OCI-LY3 (cell line): ENCODE measurements around the gene CRELD2.

ENCODE experiments used
- H2AFZ ChIP-seq: fragments of 200-600, 300-600 bp; shearing (Covaris generic); 2 replicates; pipeline ENCODE4 v1.6.0; 2014; ENCODE audit warnings: antibody characterized with exemption, low read depth, low read length
- H3K27ac ChIP-seq: fragments of 200-600, 300-600 bp; sonication (generic); 2 replicates; pipeline ENCODE4 v1.5.1; 2014; ENCODE audit warnings: mild to moderate bottlenecking, low read length, moderate library complexity, mixed read lengths
- H3K27me3 ChIP-seq: fragments of 200-600, 300-600 bp; sonication (generic); 2 replicates; pipeline ENCODE4 v1.6.1; 2014; ENCODE audit warnings: low read depth, low read length, mixed read lengths
- H3K36me3 ChIP-seq: fragments of 200-600, 300-600 bp; sonication (generic); replicated peaks from 2 replicates; pipeline ENCODE3; 2014; ENCODE audit warnings: low read depth, low read length, mixed read lengths
- H3K4me1 ChIP-seq: fragments of 300-600, 200-600 bp; sonication (generic); 2 replicates; pipeline ENCODE4 v1.6.1; 2014; ENCODE audit warnings: low read length, mixed read lengths
- H3K4me2 ChIP-seq: fragments of 200-600, 300-600 bp; sonication (generic); 2 replicates; pipeline ENCODE4 v1.6.1; 2014; ENCODE audit warnings: low read length, mixed read lengths
- H3K4me3 ChIP-seq: fragments of 300-600, 200-600 bp; sonication (generic); 2 replicates; pipeline ENCODE4 v1.5.1; 2014; ENCODE audit warnings: antibody characterized with exemption, mild to moderate bottlenecking, low read length, moderate library complexity
- H3K79me2 ChIP-seq: fragments of 300-600, 200-600 bp; shearing (Covaris generic); 2 replicates; pipeline ENCODE4 v1.6.1; 2014; ENCODE audit warnings: mild to moderate bottlenecking, low read length, mixed read lengths
- H3K9ac ChIP-seq: fragments of 300-600, 200-600 bp; shearing (Covaris generic); 2 replicates; pipeline ENCODE4 v1.6.0; 2014; ENCODE audit warnings: mild to moderate bottlenecking, low read length, moderate library complexity
- H3K9me3 ChIP-seq: fragments of 200-600, 300-600 bp; shearing (Covaris generic); 2 replicates; pipeline ENCODE4 v1.6.1; 2014; ENCODE audit warnings: low read length, mixed read lengths; ENCODE audit not compliant: insufficient read depth
- H4K20me1 ChIP-seq: fragments of 200-600, 300-600 bp; sonication (generic); 2 replicates; pipeline ENCODE4 v1.6.1; 2016; ENCODE audit warnings: low read length, mixed read lengths; ENCODE audit not compliant: insufficient read depth
- CTCF ChIP-seq: fragments of 200-600, 300-600 bp; sonication (generic); IDR thresholded peaks from 2 replicates; pipeline ENCODE4 v1.5.1; 2014; ENCODE audit warnings: antibody characterized with exemption, low read length, low read depth
- EZH2phosphoT487 ChIP-seq: fragments of 200-600 bp; shearing (Covaris generic); IDR thresholded peaks from 2 replicates; pipeline ENCODE4 v1.6.1; 2018; ENCODE audit warnings: antibody characterized with exemption, mixed run types, low read depth

The CRELD2 gene

GRCh38 chr22:49905465-49905864 is 13.0 kb upstream of the CRELD2 start:
- H4K20me1 ChIP-seq, result no peaks in the 10 kb centered on the region
- H3K9me3 ChIP-seq, result no peaks in the 10 kb centered on the region
- no peaks in the 10 kb centered on the region for H3K27me3 ChIP-seq
- no peaks in the 10 kb centered on the region for H3K79me2 ChIP-seq
- H3K4me1 ChIP-seq, result no peaks in the 10 kb centered on the region
- H2AFZ ChIP-seq, result no peak overlapping the region
- H3K9ac ChIP-seq, result no peak overlapping the region
- TF ChIP-seq CTCF (no peak), EZH2phosphoT487 (no peak)
- peaks cover 10% of the 10 kb centered on the region for H3K36me3 ChIP-seq
- H3K4me3 ChIP-seq, result no peak overlapping the region
- no peak overlapping the region for H3K27ac ChIP-seq
- no peak overlapping the region for H3K4me2 ChIP-seq

DNA sequence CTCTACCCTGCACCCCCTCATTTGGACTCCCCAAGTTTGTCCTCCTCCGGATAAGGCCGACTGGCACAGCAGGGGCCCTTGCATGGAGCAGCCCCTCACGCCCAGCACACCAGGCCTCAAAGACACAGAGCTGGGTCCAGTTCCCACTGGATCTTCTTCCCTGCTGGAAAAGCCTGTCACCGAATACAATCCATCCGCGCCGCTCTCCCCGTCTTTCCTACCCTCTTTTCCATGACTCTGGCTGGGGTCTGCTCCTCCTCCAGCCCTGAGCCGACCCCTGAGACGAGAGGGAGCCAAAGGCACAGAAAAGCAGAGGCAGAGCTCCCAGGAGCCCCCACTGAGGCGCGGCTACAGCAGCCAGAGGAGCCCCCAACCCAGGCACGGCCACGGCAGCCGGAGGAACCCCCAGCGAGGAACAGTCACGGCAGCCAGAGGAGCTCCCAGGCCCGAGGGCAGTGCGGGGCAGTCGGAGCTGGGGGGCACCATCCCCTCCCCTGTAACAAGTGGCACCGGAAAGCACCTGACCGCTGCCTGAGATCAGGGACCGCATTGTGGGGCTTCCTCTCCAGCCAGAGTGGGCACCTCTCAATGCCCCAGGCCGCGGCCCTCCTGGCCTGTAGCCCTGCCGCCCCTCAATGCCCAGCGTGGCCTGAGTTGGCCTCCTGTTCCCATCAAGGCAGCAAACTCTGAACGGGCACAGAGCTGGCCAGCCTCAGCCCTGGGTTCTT is 12.2 kb upstream of the CRELD2 start:
- Histone ChIP-seq H3K27me3 (no peaks in the 10 kb centered on the region), H3K4me3 (no peak overlapping the region), H3K27ac (no peak overlapping the region), H3K4me1 (no peaks in the 10 kb centered on the region), H2AFZ (no peak overlapping the region), H3K4me2 (no peak overlapping the region), H3K36me3 (peaks cover 9% of the 10 kb centered on the region), H3K79me2 (no peaks in the 10 kb centered on the region), H3K9ac (no peak overlapping the region), H4K20me1 (no peaks in the 10 kb centered on the region), H3K9me3 (no peaks in the 10 kb centered on the region)
- no peak for TF ChIP-seq CTCF
- no peak for TF ChIP-seq EZH2phosphoT487

DNA sequence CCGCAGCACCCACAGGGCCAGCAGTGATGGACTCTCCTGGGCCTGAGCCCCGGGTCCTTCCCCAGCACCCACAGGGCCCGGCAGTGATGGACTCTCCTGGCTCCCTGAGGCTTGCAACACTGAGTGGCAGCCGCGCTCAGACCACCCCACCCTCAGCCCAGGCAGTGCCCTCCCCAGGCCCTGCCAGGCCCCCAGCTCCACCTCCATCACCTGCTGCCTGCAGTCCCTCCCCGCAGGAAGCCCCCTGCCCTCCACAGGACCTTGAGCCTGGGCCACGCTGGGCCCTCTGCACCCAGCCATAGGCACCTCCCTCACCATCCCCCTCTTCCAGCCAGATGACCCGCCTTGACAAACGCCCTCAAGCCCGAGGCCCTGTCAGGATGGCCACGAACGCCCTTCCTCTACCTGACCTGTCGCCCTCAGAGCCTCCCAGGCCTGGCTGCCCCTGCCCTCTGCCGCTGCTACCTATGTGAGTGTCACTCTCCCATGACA is 11.6 kb upstream of the CRELD2 start:
- H3K36me3 ChIP-seq, result peaks cover 6% of the 10 kb centered on the region

DNA sequence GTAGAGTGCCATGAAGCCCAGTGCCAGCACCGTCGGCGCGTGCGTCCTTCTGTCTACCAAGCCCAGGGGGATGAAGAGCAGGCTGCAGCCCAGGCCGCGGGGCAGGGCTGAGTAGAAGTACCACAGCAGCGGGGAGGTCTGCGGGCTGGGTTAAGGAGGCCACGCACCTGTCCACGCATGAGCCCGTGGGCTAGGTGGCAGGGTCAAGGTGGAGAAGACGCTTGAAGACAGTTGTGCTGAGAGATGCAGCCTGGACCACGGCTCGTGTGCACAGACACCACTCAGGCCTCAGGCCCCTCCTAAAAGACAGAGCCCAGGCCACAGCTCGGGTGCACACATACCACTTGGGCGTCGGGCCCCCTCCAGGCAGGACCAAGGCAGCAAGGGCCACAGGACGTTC is 10.6 kb upstream of the CRELD2 start:
- Histone ChIP-seq H3K9me3 (no peaks in the 10 kb centered on the region), H3K4me2 (no peak overlapping the region), H3K9ac (no peak overlapping the region), H3K79me2 (no peaks in the 10 kb centered on the region), H3K27ac (no peak overlapping the region), H3K4me3 (no peak overlapping the region), H4K20me1 (no peaks in the 10 kb centered on the region), H3K27me3 (no peaks in the 10 kb centered on the region), H2AFZ (no peak overlapping the region), H3K4me1 (no peaks in the 10 kb centered on the region), H3K36me3 (peaks cover 5% of the 10 kb centered on the region)
- no peak for TF ChIP-seq EZH2phosphoT487
- no peak for TF ChIP-seq CTCF

More for the DNA sequence above, 11.6 kb upstream of the CRELD2 start:
- Histone ChIP-seq H3K4me2 (no peak overlapping the region), H3K9ac (no peak overlapping the region), H3K9me3 (no peaks in the 10 kb centered on the region), H3K27ac (no peak overlapping the region), H4K20me1 (no peaks in the 10 kb centered on the region), H3K4me3 (no peak overlapping the region), H3K27me3 (no peaks in the 10 kb centered on the region), H3K79me2 (no peaks in the 10 kb centered on the region), H3K4me1 (no peaks in the 10 kb centered on the region), H2AFZ (no peak overlapping the region)
- TF ChIP-seq EZH2phosphoT487 (no peak), CTCF (no peak)
